Prostate gland (tissue), 2 donors: Measurements from ENCODE around the gene TMEM61.

Experiments used
- CTCF ChIP-seq, 4 experiments: fragments of 200-600 bp in 2 of 4; fragments of 450-650 bp in 2 of 4; sonication (generic) in 2 of 4; IDR thresholded peaks; 1 replicate in 3 of 4; 2 replicates in 1 of 4; pipeline ENCODE4 v1.5.1; 2016 to 2019; ENCODE audit warnings: antibody characterized with exemption in 4 of 4, mild to moderate bottlenecking in 2 of 4, moderate library complexity in 2 of 4
- POLR2A ChIP-seq: fragments of 450-650 bp; IDR thresholded peaks from one replicate; pipeline ENCODE4 v1.6.1; 2016; ENCODE audit warnings: antibody characterized with exemption, mild to moderate bottlenecking

DNA sequence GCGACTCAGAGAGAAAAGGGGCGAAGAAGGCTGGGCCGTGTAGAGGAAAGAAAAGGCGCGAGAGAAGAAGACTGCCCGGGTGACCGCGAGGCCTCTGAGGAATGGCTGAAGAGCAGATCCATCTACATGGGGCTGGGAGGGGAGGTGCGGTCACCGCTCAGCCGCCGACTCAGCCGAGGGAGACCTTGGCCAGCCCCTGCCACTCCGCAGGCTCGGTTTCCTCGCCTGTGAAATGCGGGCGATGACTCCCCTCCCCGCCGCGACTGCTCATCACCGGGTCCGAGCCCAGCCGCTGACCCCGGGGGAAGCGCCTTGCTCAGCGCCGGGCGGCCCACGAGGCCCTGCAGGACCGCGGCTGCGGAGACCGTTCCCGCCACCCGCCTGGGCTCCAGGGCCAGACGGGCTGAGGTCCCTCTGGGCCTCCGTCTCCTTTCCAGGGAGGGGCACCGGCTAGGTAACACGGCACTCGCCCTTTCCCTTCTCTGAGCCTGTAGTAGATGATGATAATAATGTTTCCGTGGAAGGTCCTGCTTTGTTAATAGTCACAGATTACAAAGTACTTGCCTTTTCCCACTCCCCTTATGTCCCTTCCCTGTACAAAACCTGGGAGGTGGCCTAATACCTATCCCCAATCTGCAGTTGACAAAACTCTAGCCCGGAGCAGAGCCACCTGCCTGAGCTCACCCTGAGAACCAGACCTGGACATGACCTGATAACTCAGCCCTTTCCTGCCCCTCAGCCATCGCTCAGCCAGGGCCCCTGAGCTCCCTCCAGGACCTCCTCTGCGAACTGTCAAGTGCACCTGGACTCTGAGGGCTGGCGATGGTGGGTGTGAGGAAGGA is 16.7 kb downstream of the TMEM61 start:
- TF ChIP-seq CTCF (IDR thresholded peaks at IDR 0.05) (no peak), POLR2A (no peak)
